T-helper 2 cell treated with Interferon-gamma antibody and Interleukin-4, amounts not matched to agents 100 ng/mL and 5 ng/mL, for 36 hours (primary cell): Measurements from ENCODE around the gene RIC1. TPM values are rescaled to one million over a fixed set of nuclear protein-coding genes. Genes with fewer than 3 reads are reported as not detected.

Source experiments
- intact Hi-C: fragments of 100-400 bp; cut with micrococcal nuclease; formaldehyde crosslinking; loops from one replicate; pipeline ENCODE4 v1.15.1; 2023
- total RNA-seq: library from RNA; stranded (reverse); gene quantifications from 2 replicates; pipeline ENCODE4 v1.2.3, GENCODE V29; 2022

The RIC1 gene
- total RNA-seq, 1 donor from 2014 or later, result 20.4 TPM

- intact Hi-C loops, result no loop called here
These were observed 191.5 kb downstream of the RIC1 start for GRCh38 chr9:5820425-5820824.

- intact Hi-C loops, result no loop called here
These were observed 196.3 kb downstream of the RIC1 start for GRCh38 chr9:5825223-5825622.

Other genes with a start within 250 kb of the RIC1 start
- 26.4 and 27.9 TPM in 2 replicates for gene PLGRKT, start 191.2 kb upstream of the RIC1 start, total RNA-seq
- 11.1 and 12.7 TPM in 2 replicates for gene CD274, start 178.6 kb upstream of the RIC1 start, total RNA-seq
- 2.5 TPM in 2 replicates for gene PDCD1LG2, start 118.6 kb upstream of the RIC1 start, total RNA-seq
- gene ERMP1, start 204.0 kb downstream of the RIC1 start, total RNA-seq, result 35.4 and 37.6 TPM in 2 replicates